Ovary (tissue), 3 donors: ENCODE measurements around the gene ZHX3.

Source experiments
- EP300 ChIP-seq: sonication (generic); formaldehyde crosslinking; IDR thresholded peaks from one replicate; pipeline ENCODE4 v1.6.1; 2017; ENCODE audit warnings: antibody characterized with exemption
- POLR2A ChIP-seq: fragments of 450-650 bp; IDR thresholded peaks from one replicate; pipeline ENCODE4 v1.6.1; 2017; ENCODE audit warnings: antibody characterized with exemption, mild to moderate bottlenecking, moderate library complexity
- TF ChIP-seq, protein P1 (sequence below), 3 donors: fragments of 450-650 bp in 2 of 3; fragments of 200-600 bp in 1 of 3; IDR thresholded peaks; one replicate each; pipeline versions ENCODE4 v1.5.1 to v1.8.0; 2016 to 2022; ENCODE audit warnings: antibody characterized with exemption in 3 of 3, mild to moderate bottlenecking in 1 of 3
- donor health status: DM: no; HTN: no; CAD: no.

DNA sequence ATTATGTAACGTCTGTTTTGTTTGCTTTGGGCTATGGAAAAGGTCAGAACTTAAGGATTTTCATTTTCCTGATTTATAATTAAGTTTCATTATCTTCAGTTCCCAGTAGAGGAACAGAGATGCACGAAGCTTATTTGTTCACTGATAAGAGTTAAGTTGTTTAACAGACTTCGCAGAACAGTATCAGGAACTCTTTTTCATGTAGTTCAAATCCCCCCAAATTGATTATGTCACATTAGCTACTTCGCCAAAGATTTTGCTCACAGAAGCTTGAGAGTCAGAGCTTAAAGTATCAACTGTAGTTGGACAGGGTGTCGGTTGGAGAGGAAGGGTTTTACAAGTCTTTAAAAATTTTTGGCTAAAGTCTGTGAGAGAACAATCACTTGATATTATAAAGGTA, 43.4 kb downstream of the ZHX3 start:
- no peak for TF ChIP-seq EP300
- TF ChIP-seq, protein P1, sequence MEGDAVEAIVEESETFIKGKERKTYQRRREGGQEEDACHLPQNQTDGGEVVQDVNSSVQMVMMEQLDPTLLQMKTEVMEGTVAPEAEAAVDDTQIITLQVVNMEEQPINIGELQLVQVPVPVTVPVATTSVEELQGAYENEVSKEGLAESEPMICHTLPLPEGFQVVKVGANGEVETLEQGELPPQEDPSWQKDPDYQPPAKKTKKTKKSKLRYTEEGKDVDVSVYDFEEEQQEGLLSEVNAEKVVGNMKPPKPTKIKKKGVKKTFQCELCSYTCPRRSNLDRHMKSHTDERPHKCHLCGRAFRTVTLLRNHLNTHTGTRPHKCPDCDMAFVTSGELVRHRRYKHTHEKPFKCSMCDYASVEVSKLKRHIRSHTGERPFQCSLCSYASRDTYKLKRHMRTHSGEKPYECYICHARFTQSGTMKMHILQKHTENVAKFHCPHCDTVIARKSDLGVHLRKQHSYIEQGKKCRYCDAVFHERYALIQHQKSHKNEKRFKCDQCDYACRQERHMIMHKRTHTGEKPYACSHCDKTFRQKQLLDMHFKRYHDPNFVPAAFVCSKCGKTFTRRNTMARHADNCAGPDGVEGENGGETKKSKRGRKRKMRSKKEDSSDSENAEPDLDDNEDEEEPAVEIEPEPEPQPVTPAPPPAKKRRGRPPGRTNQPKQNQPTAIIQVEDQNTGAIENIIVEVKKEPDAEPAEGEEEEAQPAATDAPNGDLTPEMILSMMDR (IDR thresholded peaks at IDR 0.05), result no peak
- no peak for TF ChIP-seq POLR2A
